Colonic mucosa (tissue), 4 donors: ENCODE results near the gene ZEB2. TPM values are rescaled to one million over a fixed set of nuclear protein-coding genes. Genes with fewer than 3 reads are reported as not detected.

Experiments
- DNase-seq: peaks from one replicate; pipeline ENCODE4 v3.0.0-alpha.2; 2020
- H3K27ac ChIP-seq: fragments of 200-600 bp; one replicate; pipeline ENCODE4 v1.8.0; 2021
- H3K27me3 ChIP-seq: fragments of 200-600 bp; one replicate; pipeline ENCODE4 v1.8.0; 2021
- H3K36me3 ChIP-seq: fragments of 200-600 bp; one replicate; pipeline ENCODE4 v1.8.0; 2021
- H3K4me1 ChIP-seq: fragments of 200-600 bp; one replicate; pipeline ENCODE4 v1.8.0; 2021; ENCODE audit warnings: mild to moderate bottlenecking
- H3K4me3 ChIP-seq: fragments of 200-600 bp; one replicate; pipeline ENCODE4 v1.8.0; 2021
- H3K9ac ChIP-seq, 2 donors: one replicate each; pipeline ENCODE4 v1.7.0; 2013; ENCODE audit warnings: control low read depth in 2 of 2, low read depth in 2 of 2, low read length in 2 of 2
- H3K9me3 ChIP-seq: fragments of 200-600 bp; one replicate; pipeline ENCODE4 v1.8.0; 2021
- CTCF ChIP-seq: fragments of 200-600 bp; IDR thresholded peaks from one replicate; pipeline ENCODE4 v1.8.0; 2022; ENCODE audit warnings: antibody characterized with exemption, mild to moderate bottlenecking
- intact Hi-C: fragments of 100-400 bp; cut with DNase I; formaldehyde crosslinking; loops from one replicate; pipeline ENCODE4 v1.14.1; 2022
- total RNA-seq, 2 donors: library from RNA; stranded (reverse); fragmentation: NEBNext Ultra II Directional in 1 of 2; extraction: Animal tissue kit (Norgen Biotek cat#: 25700) in 1 of 2; gene quantifications; one replicate each; pipeline ENCODE4 v1.2.1, GENCODE V29; 2021
- donor health status: healthy.
- donor health status: DM: no; HTN: no; CAD: no.
- donor health status: DM: no; HTN: no; CAD: no.

ZEB2 gene
- total RNA-seq, 2 donors from 2014 or later, result 17.4 to 29.6 TPM

GRCh38 chr2:144498277-144498676 is 21.6 kb downstream of the ZEB2 start:
- Histone ChIP-seq H3K4me1 (no peaks in the 10 kb centered on the region), H3K9ac (no peak overlapping the region), H3K4me3 (no peak overlapping the region), H3K27ac (no peak overlapping the region), H3K27me3 (peaks cover 4% of the 10 kb centered on the region), H3K36me3 (no peaks in the 10 kb centered on the region), H3K9me3 (no peaks in the 10 kb centered on the region)
- no peak for DNase-seq
- no peak for TF ChIP-seq CTCF
- intact Hi-C loops, result no loop called here

GRCh38 chr2:144496977-144497598 is 22.8 kb downstream of the ZEB2 start:
- no peak for TF ChIP-seq CTCF
- no peak overlapping the region for H3K27ac ChIP-seq
- intact Hi-C loops, result no loop called here
- H3K4me3 ChIP-seq, result no peak overlapping the region
- H3K36me3 ChIP-seq, result no peaks in the 10 kb centered on the region
- H3K9me3 ChIP-seq, result no peaks in the 10 kb centered on the region
- no peaks in the 10 kb centered on the region for H3K4me1 ChIP-seq
- DNase-seq, result no peak
- no peak overlapping the region for H3K9ac ChIP-seq
- H3K27me3 ChIP-seq, result peaks cover 1% of the 10 kb centered on the region

- intact Hi-C loops, result no loop called here
- no peak overlapping the region for H3K9ac ChIP-seq
- no peak overlapping the region for H3K4me3 ChIP-seq
- H3K27ac ChIP-seq, result no peak overlapping the region
- H3K36me3 ChIP-seq, result no peaks in the 10 kb centered on the region
- no peaks in the 10 kb centered on the region for H3K4me1 ChIP-seq
- no peaks in the 10 kb centered on the region for H3K27me3 ChIP-seq
- no peak for DNase-seq
- no peaks in the 10 kb centered on the region for H3K9me3 ChIP-seq
- TF ChIP-seq CTCF, result no peak
These were observed 23.6 kb downstream of the ZEB2 start for GRCh38 chr2:144496092-144496976.

- no peak for DNase-seq
- Histone ChIP-seq H3K36me3 (no peaks in the 10 kb centered on the region), H3K9ac (no peak overlapping the region), H3K27me3 (no peaks in the 10 kb centered on the region), H3K4me3 (no peak overlapping the region), H3K4me1 (no peaks in the 10 kb centered on the region), H3K27ac (no peak overlapping the region), H3K9me3 (no peaks in the 10 kb centered on the region)
- intact Hi-C loops, result no loop called here
- TF ChIP-seq CTCF, result no peak
These were observed 24.5 kb downstream of the ZEB2 start for GRCh38 chr2:144495227-144496091.

- H3K9me3 ChIP-seq, result no peaks in the 10 kb centered on the region
- no peaks in the 10 kb centered on the region for H3K36me3 ChIP-seq
- H3K4me1 ChIP-seq, result no peaks in the 10 kb centered on the region
- no peaks in the 10 kb centered on the region for H3K27me3 ChIP-seq
- intact Hi-C loops, result no loop called here
- no peak for TF ChIP-seq CTCF
- H3K27ac ChIP-seq, result no peak overlapping the region
- H3K4me3 ChIP-seq, result no peak overlapping the region
- no peak overlapping the region for H3K9ac ChIP-seq
- DNase-seq, result no peak
These were observed 26.7 kb downstream of the ZEB2 start for GRCh38 chr2:144493027-144493809.
